ENCODE results near the gene RBP7.
A peak's percentile ranks its signal among the peaks of the same experiment; 100 is the strongest.

The RBP7 gene

GRCh38 chr1:10032590-10033358, 35.7 kb downstream of the RBP7 start, which contains the start of gene UBE4B:
Gene UBE4B, plus strand, starts transcription at chr1:10032958. Its CDS starts 713 bp downstream, at chr1:10033671.
- peak; percentile 99 for DNase-seq

- DNase-seq = no peak
Observed at GRCh38 chr1:10033359-10033845, 36.4 kb downstream of the RBP7 start.

- no peak for DNase-seq
Observed at GRCh38 chr1:10042746-10043145, 45.7 kb downstream of the RBP7 start.

- DNase-seq = no peak
Observed at GRCh38 chr1:10045480-10046355, 48.7 kb downstream of the RBP7 start.

GRCh38 chr1:10046356-10047085, 49.5 kb downstream of the RBP7 start:
- DNase-seq = no peak

GRCh38 chr1:10048601-10049000, 51.6 kb downstream of the RBP7 start:
- DNase-seq = no peak

GRCh38 chr1:10050611-10051010, 53.6 kb downstream of the RBP7 start:
- DNase-seq = no peak

- DNase-seq = no peak
Observed at GRCh38 chr1:10051656-10052055, 54.6 kb downstream of the RBP7 start.

- no peak for DNase-seq
Observed at GRCh38 chr1:10052347-10052746, 55.3 kb downstream of the RBP7 start.

GRCh38 chr1:10054465-10054864, 57.4 kb downstream of the RBP7 start:
- no peak for DNase-seq

- no peak for DNase-seq
Observed at GRCh38 chr1:10056599-10056987, 59.6 kb downstream of the RBP7 start.

GRCh38 chr1:10057343-10057742, 60.3 kb downstream of the RBP7 start:
- DNase-seq = no peak

- no peak for DNase-seq
Observed at GRCh38 chr1:10057796-10058195, 60.8 kb downstream of the RBP7 start.

- no peak for DNase-seq
Observed at GRCh38 chr1:10059342-10059718, 62.3 kb downstream of the RBP7 start.

- no peak for DNase-seq
Observed at GRCh38 chr1:10060311-10061100, 63.5 kb downstream of the RBP7 start.

GRCh38 chr1:10061276-10061675, 64.2 kb downstream of the RBP7 start:
- DNase-seq = no peak

GRCh38 chr1:10063878-10064277, 66.8 kb downstream of the RBP7 start:
- DNase-seq = no peak

GRCh38 chr1:10064416-10065343, 67.7 kb downstream of the RBP7 start:
- DNase-seq = no peak

- DNase-seq = no peak
Observed at GRCh38 chr1:10065344-10065685, 68.3 kb downstream of the RBP7 start.
